Measurements from ENCODE around the gene PDLIM4. TPM values are rescaled to one million over a fixed set of nuclear protein-coding genes. Genes with fewer than 3 reads are reported as not detected.
A peak's percentile ranks its signal among the peaks of the same experiment; 100 is the strongest.

PDLIM4 gene, protein sequence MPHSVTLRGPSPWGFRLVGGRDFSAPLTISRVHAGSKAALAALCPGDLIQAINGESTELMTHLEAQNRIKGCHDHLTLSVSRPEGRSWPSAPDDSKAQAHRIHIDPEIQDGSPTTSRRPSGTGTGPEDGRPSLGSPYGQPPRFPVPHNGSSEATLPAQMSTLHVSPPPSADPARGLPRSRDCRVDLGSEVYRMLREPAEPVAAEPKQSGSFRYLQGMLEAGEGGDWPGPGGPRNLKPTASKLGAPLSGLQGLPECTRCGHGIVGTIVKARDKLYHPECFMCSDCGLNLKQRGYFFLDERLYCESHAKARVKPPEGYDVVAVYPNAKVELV
- 0.05 TPM in 1 of 2 replicates, not detected in the other for total RNA-seq (2014; rRNA removed; shearing (Covaris generic))

DNA sequence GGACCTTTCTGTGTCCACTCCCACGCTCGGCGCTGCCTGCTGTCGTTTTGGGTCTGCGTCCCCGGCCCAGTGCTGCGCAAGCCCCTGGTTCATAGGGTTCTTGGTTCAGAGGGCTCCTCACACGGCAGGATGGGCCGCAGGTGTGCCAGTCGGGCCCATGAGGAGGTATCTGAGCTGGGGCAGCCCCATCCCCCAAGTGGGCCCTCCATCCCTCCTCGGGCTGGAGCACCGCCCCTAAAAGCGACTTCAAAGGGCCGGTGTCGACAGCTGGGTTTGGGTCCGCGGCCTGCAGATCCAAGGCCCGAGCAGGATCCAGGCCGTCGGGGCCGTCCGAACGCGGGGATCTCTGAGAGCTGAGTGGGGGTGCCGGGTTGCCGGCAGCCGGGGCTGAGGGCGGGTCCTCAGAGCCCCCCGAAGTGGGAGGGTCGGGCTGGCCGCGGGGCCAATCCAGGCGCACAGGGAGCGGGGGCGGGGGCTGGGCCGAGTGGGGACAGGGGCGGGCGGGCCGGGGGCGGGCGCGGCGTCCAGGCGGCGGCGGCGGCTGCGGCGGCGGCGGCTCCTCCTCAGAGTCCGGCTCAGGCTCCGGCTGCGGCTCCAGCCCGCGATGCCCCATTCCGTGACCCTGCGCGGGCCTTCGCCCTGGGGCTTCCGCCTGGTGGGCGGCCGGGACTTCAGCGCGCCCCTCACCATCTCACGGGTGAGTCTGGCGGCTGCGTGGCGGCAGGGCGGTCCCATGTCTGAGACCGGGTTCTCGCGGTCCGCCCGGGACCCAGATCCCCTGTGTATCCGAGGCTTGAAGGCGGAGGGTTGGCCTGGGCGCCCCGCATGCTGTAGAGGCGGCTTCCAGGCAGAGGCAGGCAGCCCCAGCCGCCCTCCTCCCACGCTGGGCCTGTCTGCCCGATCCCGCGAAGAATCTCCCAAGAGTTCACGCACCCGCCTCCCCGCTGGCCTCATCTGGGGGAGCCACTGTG, at the start of gene PDLIM4:
PDLIM4 (plus strand) TSS at position 566 of the 971 bp plus-strand sequence; CDS start at position 605, 39 bp downstream.
- no peak for DNase-seq (ENCODE audit: low spot score)

GRCh38 chr5:132207778-132208177, 49.7 kb upstream of the PDLIM4 start:
- no peak for DNase-seq (ENCODE audit: low spot score)

- peak; percentile 51 for DNase-seq (ENCODE audit: low spot score)
These were observed 48.4 kb upstream of the PDLIM4 start for GRCh38 chr5:132209131-132209530.

DNA sequence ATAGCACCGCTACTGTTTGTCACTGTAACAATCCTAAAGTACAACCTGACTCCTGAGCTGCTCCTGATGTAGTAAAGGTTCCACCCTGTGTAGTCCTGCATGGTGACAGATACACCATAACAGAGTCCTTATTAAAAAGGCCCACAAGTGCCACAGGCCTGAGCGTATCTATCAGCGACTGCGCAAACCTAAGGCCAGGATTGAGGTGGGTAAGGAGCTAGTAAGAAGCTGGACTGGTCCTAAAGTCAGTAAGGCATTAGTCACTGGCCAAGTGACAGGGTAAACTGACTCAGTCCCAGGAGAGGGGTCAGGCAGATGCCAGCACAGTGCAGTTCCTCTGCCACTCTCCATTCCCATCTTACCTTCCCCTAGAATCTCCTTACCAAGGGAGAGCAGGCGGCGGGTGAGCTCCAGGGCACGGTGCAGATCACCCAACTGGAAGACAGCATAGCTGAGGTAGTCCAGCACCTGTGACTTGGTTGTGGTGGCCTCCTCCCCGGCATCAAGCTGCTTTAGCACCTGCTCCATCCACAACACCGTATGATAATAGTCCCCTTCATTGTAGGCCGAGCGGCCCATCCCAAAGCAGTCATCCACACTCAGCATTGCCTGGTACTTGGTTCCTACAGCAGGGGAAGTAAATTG, 47.5 kb upstream of the PDLIM4 start:
- DNase-seq (ENCODE audit: low spot score), result no peak

DNA sequence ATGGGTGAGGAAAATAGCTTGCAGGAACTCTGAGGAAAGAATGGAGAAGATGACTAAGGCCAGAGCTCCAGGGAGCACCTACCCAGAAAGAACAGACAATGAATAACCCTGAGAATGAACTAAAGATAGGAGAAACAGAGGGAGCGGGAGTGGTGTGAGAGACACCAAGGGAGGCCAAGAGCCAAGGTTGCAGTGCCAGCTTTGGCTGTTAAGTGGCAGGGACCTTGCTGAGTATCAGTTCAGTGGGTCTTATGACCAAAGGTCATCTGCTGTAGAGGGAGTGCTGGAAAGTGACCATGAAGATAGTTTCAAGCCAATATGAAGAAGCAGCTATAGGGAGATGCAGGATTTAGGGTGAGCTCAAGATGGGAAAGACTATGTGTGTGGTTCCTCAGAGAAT, 46.6 kb upstream of the PDLIM4 start:
- DNase-seq (ENCODE audit: low spot score), result no peak

- DNase-seq (ENCODE audit: low spot score), result peak; percentile 10
These were observed 45.7 kb upstream of the PDLIM4 start for GRCh38 chr5:132211787-132212186.

- DNase-seq (ENCODE audit: low spot score), result no peak
These were observed 43.8 kb upstream of the PDLIM4 start for GRCh38 chr5:132213666-132214065.

DNA sequence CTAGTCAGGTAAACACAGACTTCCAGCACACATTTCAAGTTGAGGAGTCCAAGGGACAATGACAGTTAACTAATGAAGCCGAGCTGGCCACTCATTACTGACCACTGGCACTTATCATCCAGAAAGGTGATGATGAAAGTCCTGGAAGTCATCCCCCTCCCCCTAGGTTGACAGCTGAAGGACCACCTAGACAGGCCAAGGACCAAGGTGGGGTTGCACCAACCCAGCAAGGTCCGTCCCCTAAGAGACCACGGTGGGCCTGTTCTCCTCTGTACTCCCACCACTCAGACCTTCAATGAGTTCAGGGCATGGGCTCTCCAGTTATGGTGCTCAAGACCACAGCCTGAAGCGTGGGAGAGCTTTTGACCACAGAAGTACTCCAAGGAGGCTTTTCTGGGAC, 43.0 kb upstream of the PDLIM4 start:
- no peak for DNase-seq (ENCODE audit: low spot score)

GRCh38 chr5:132215329-132215728, 42.2 kb upstream of the PDLIM4 start:
- peak; percentile 98 for DNase-seq (ENCODE audit: low spot score)

DNA sequence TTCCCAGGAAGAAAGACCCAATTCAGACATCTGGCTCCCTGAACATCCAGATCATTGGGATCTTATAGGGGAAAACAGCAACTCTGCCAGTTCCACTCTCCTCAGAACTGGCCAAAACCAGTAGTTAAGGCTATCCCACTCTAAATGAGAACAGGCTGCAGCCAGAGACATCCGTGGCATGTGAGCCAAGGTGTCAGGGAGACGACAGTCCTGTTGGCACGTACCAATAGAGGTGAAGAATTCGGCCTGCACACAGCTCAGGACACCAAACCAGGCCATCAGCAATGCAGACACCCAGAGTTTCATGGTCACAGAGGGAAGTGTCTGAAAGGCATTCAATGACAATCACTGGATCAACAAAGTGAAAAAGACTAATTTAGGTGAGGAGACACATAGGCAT, 39.2 kb upstream of the PDLIM4 start:
- no peak for DNase-seq (ENCODE audit: low spot score)

DNA sequence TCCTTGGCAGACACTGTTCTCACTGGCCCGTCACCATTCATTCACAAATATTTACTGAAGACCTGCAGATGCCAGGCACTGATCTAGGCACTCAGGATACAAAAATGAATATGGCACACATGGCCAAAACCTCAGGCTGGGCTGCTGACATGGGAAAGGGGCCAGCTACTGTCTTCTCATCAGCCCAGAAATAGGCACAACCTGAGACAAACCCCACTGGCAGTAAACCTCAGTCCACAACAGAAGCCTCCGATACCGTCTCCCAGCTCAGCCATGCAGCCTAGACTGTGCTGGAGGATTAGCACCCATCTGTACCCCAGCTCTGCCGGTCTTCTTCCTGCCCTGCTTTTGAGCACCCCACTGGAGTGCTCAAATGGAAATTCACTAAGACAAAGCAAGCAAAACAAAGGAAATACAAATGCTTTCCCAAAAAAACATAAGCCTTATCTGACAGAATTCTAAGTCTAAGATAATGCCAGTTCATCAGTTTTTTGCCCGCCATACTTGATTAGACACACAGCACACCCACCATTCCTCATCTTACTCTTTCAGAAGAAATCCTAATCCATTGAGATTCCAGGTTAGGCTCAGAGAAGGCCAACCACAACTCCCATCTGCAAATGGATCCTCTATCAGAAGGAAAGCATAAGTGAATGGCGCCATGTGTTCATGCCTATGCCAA, 38.1 kb upstream of the PDLIM4 start:
- DNase-seq (ENCODE audit: low spot score), result no peak

GRCh38 chr5:132219981-132220380, 37.5 kb upstream of the PDLIM4 start:
- DNase-seq (ENCODE audit: low spot score), result no peak

- no peak for DNase-seq (ENCODE audit: low spot score)
These were observed 37.0 kb upstream of the PDLIM4 start for GRCh38 chr5:132220491-132220890.

- peak; percentile 24 for DNase-seq (ENCODE audit: low spot score)
These were observed 35.5 kb upstream of the PDLIM4 start for GRCh38 chr5:132221781-132222648.

DNA sequence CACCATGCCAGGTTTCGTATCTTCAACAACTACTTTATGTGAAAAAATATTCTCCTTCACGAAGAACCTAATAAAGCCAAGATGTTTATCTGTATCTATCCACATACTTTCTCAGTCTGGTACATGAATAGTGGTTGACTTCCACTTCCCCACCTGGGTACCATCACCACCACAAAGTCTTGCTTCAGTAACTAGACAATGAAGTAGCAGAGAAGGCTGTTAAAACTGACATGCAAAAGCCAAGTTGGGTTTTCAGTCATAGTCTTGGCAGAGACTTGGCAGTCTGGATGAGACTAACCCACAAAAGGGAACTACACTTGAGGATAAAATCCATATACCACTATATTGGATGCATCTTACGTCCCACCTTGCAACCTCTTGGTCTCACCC, 34.9 kb upstream of the PDLIM4 start:
- no peak for DNase-seq (ENCODE audit: low spot score)

GRCh38 chr5:132223861-132224260, 33.6 kb upstream of the PDLIM4 start:
- no peak for DNase-seq (ENCODE audit: low spot score)

DNA sequence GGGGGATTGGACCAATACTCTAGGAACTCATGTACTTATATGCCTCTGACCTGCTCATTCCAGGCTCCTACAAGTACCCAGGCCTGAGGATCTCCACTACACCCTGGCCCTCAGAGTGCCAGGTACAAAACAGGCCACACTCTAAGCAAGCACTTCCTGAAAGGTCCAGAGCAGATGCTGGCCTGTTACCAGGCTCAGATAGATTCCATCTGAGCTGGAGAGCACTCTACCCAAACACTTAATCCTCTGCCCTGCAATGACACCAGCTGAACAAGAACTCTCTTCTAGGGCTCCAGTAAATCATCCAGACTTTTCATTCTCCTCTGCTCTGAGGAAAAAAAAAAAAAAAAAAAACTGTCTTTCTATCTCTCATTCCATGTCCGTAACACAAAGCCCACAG, 32.8 kb upstream of the PDLIM4 start:
- no peak for DNase-seq (ENCODE audit: low spot score)

GRCh38 chr5:132225165-132226032, 32.1 kb upstream of the PDLIM4 start:
- peak; percentile 41 for DNase-seq (ENCODE audit: low spot score)

- no peak for DNase-seq (ENCODE audit: low spot score)
These were observed 30.8 kb upstream of the PDLIM4 start for GRCh38 chr5:132226516-132227234.

All from A172 (cell line).